Stimulated activated CD4-positive, alpha-beta T cell treated with anti-CD3 and anti-CD28 coated beads, Interleukin-12 subunit alpha, Interleukin-12 subunit beta, amount 100 ng/mL, for 24 hours (primary cell): ENCODE measurements around the gene TNRC18.

Experiments
- DNase-seq, 2 experiments: peaks; one replicate each; pipeline ENCODE4 v3.0.0-alpha.2; 2020; ENCODE audit warnings: low read depth in 2 of 2

The TNRC18 gene

GRCh38 chr7:5450549-5451327 lies 27.1 kb upstream of the TNRC18 start:
- DNase-seq = no peak

GRCh38 chr7:5448378-5449037 lies 24.9 kb upstream of the TNRC18 start:
- no peak for DNase-seq

- no peak for DNase-seq
Measured at GRCh38 chr7:5445981-5446594, 22.5 kb upstream of the TNRC18 start.

- no peak for DNase-seq
Measured at GRCh38 chr7:5443678-5444077, 20.0 kb upstream of the TNRC18 start.

GRCh38 chr7:5442757-5443305 lies 19.2 kb upstream of the TNRC18 start:
- DNase-seq = no peak

GRCh38 chr7:5441840-5442503 lies 18.3 kb upstream of the TNRC18 start:
- no peak for DNase-seq

- no peak for DNase-seq
Measured at GRCh38 chr7:5439572-5440496, 16.2 kb upstream of the TNRC18 start.

GRCh38 chr7:5439209-5439571 lies 15.6 kb upstream of the TNRC18 start:
- DNase-seq = no peak

- no peak for DNase-seq
Measured at GRCh38 chr7:5437987-5438386, 14.4 kb upstream of the TNRC18 start.

- no peak for DNase-seq
Measured at GRCh38 chr7:5437348-5437892, 13.8 kb upstream of the TNRC18 start.

- DNase-seq = no peak
Measured at GRCh38 chr7:5436003-5436678, 12.5 kb upstream of the TNRC18 start.

GRCh38 chr7:5435291-5436002 lies 11.8 kb upstream of the TNRC18 start:
- DNase-seq = no peak

GRCh38 chr7:5433181-5433580 lies 9.5 kb upstream of the TNRC18 start:
- no peak for DNase-seq

- DNase-seq = no peak
Measured at GRCh38 chr7:5432691-5433090, 9.1 kb upstream of the TNRC18 start.

GRCh38 chr7:5431560-5432015 lies 8.0 kb upstream of the TNRC18 start:
- DNase-seq = no peak

GRCh38 chr7:5430612-5430947 lies 6.9 kb upstream of the TNRC18 start:
- no peak for DNase-seq

GRCh38 chr7:5429857-5430611 lies 6.4 kb upstream of the TNRC18 start:
- no peak for DNase-seq

GRCh38 chr7:5429253-5429856 lies 5.7 kb upstream of the TNRC18 start:
- no peak for DNase-seq
